Liver (tissue), 3 donors: ENCODE results near the gene ZNRF2.

Experiments used
- CTCF ChIP-seq: fragments of 150-350 bp; IDR thresholded peaks from 2 replicates; pipeline ENCODE4 v1.5.1; 2017; ENCODE audit warnings: improper control_type of control experiment, low read depth, low read length; ENCODE audit not compliant: missing input control
- GABPA ChIP-seq, 2 donors: IDR thresholded peaks in 1 of 2; conservative IDR thresholded peaks in 1 of 2; 2 replicates each; pipeline ENCODE4 v1.6.1; 2016; ENCODE audit warnings: antibody characterized with exemption in 2 of 2, mild to moderate bottlenecking in 1 of 2, moderate library complexity in 1 of 2
- REST ChIP-seq: IDR thresholded peaks from 2 replicates; pipeline ENCODE4 v1.6.1; 2016; ENCODE audit warnings: antibody characterized with exemption, mild to moderate bottlenecking
- SP1 ChIP-seq: IDR thresholded peaks from 2 replicates; pipeline ENCODE4 v1.6.1; 2018; ENCODE audit warnings: antibody characterized with exemption, mild to moderate bottlenecking
- donor health status: healthy.
- donor health status: healthy.

- TF ChIP-seq CTCF (no peak), SP1 (no peak), GABPA (IDR thresholded peaks at IDR 0.05 in 1 of 2, conservative IDR thresholded peaks at IDR 0.05 in 1 of 2) (no peak), REST (no peak)
These were observed 3.1 kb upstream of the ZNRF2 start for GRCh38 chr7:30281263-30281662.
